ENCODE results near the gene CYREN. TPM values are rescaled to one million over a fixed set of nuclear protein-coding genes. Genes with fewer than 3 reads are reported as not detected.

CYREN gene
- total and polyA plus RNA-seq, 2 of the 13 experiments (the other 11 are each of a cell fraction or from before 2014, with no cell fraction given), result 20.7 to 60.7 TPM

GRCh38 chr7:135168001-135168400, 2.5 kb downstream of the CYREN start:
- 81% methylated on average over 6 of the region's 9 CpGs for WGBS (ENCODE audit: low lambda C conversion rate)
- no TSS peak for BruUV-seq (replicated peaks)
- in situ Hi-C loops (cut with HindIII; ENCODE audit: extremely low pct_ligation_motif_present, low pct_unique_long_range_greater_than_20kb), result loop anchor here (5.0 kb wide), 1 partner anchor 176 kb away; no protein-coding TSS in a partner anchor
- Histone ChIP-seq H3K4me3 (replicated peaks in 1 of 3; ENCODE audit: insufficient read depth in 1 of 3, low read depth in 2 of 3, low read length in 3 of 3) (peak overlapping the region in 1 of 3 experiments; percentile 95; a peak in 1 of 6 replicates), H3K79me2 (ENCODE audit: insufficient read depth, low read length) (peaks cover 39% of the 10 kb centered on the region), H3K4me1 (ENCODE audit: insufficient read depth, low read length) (peaks cover 35% of the 10 kb centered on the region), H4K20me1 (ENCODE audit: insufficient read depth, low read length) (peaks cover 15% of the 10 kb centered on the region; the same call in 1 of the 2 replicates), H2AFZ (ENCODE audit: low read length) (no peak overlapping the region), H3K9me3 (ENCODE audit: low read length) (no peaks in the 10 kb centered on the region), H3K27ac (ENCODE audit: extremely low read length, insufficient read depth, low read length) (no peak overlapping the region), H3K9ac (ENCODE audit: insufficient read depth, low read depth, low read length) (no peak overlapping the region), H3K36me3 (replicated peaks in 1 of 2; ENCODE audit: control insufficient read depth in 1 of 2, insufficient read depth in 2 of 2, low read length in 2 of 2) (peaks cover 4 to 45% of the 10 kb centered on the region in 2 experiments; a peak in 4 of 5 replicates), H3K27me3 (ENCODE audit: control insufficient read depth in 1 of 2, insufficient read depth in 2 of 2, low read length in 2 of 2) (no peaks in the 10 kb centered on the region; a peak in 1 of 5 replicates), H3K4me2 (ENCODE audit: low read depth, low read length) (peak overlapping the region; percentile 99)
- DNase-seq (ENCODE audit: low spot score), result no peak
- no peak for FAIRE-seq
- ATAC-seq, result no peak
- TF ChIP-seq POLR2AphosphoS2 (IDR thresholded peaks at IDR 0.05; ENCODE audit: low read depth, low read length), result peak; percentile 17; the same call in 1 of the 2 replicates
- no peak for TF ChIP-seq IKZF1 (IDR thresholded peaks at IDR 0.05)
- peak in 1 of 2 experiments; percentile 38; a peak in 2 of 4 replicates for TF ChIP-seq POLR2A (IDR thresholded peaks at IDR 0.05; ENCODE audit: insufficient read depth in 1 of 2, low read depth in 2 of 2, low read length in 2 of 2)
- no peak for TF ChIP-seq ZNF556 (CRISPR knock-in tag; IDR thresholded peaks at IDR 0.05; ENCODE audit: borderline replicate concordance)
- TF ChIP-seq SRSF9 (IDR thresholded peaks at IDR 0.05; ENCODE audit: borderline replicate concordance, insufficient read depth, low read depth, low read length, poor library complexity, severe bottlenecking), result no peak
- TF ChIP-seq ZBTB7A (CRISPR knock-in tag; IDR thresholded peaks at IDR 0.05), result 0 out of 2 replicates have a peak, but pooled peaks have one; percentile 25
- no peak for TF ChIP-seq TBP (CRISPR knock-in tag; IDR thresholded peaks at IDR 0.05)
- TF ChIP-seq PAF1 (CRISPR knock-in tag; IDR thresholded peaks at IDR 0.05), result 0 out of 2 replicates have a peak, but pooled peaks have one; percentile 62
- 0 out of 2 replicates have a peak, but pooled peaks have one; percentile 37 for TF ChIP-seq POLR2G (IDR thresholded peaks at IDR 0.05; ENCODE audit: low read depth, low read length)
- no peak for TF ChIP-seq GATAD1 (CRISPR knock-in tag; IDR thresholded peaks at IDR 0.05)
- TF ChIP-seq SSRP1 (CRISPR knock-in tag; IDR thresholded peaks at IDR 0.05), result peak; percentile 67; the same call in 1 of the 2 replicates
- intact Hi-C loops (cut with micrococcal nuclease; ENCODE audit: unreplicated experiment), result no loop called here
- ChIA-PET CTCF (ENCODE audit: low intra/inter-chr PET ratio, low total read pairs) (no interaction called here), POLR2A (interaction anchor here (2.1 to 4.4 kb wide), 2 partner anchors 20 to 172 kb away, joined by 7 to 30 read pairs; partner anchors contain the start of gene TMEM140)
